HG03025 (cell line): Measurements from ENCODE around the gene POTEE.
"Not testable (repeated sequence)": the region's sequence is repeated elsewhere in the genome, so short reads cannot be mapped to it uniquely, and the experiment has no call there.

Source experiments
- ATAC-seq: cut with Tn5 transposase; IDR thresholded peaks from one replicate; pipeline ENCODE4 v1.9.1; 2021; ENCODE audit warnings: mild to moderate bottlenecking, moderate library complexity; ENCODE audit not compliant: unreplicated experiment, low FRiP score

The POTEE gene

DNA sequence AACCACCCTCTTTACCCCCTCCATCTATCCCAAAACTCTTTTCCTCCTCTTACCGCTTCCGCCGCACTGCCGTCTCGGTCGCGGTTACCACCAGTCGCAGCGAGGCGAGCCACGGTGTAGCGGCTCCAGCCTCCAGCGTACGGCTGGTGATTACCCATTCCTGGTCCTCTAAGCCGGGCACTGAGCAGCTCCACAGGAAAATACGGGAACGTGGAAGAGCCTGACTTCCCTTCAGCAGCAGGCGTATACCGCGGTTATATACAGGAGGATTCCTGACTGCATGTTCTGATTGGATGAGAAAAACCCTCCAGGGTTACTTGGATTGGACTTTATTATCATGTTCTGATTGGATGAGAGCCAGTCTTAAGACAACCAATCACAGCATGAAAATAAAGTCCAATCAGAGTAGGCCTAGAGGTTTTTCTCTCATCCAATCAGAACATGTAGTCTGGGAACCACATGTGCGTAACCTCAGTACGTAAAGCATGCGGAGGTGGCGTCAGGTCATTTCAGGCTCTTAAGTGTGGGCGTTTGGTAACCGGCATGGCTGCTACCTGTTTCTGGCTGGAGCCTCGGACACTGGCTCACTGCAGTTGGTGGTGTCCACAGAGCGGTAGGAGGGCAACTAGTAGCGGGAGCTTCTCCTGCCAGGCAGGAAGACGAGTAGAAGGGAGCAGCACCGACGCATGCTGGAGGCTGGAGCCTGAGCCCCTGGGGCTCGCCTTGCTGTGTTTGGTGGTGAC is at the start of gene POTEE:
POTEE (plus strand) TSS at position 507 of the 743 bp plus-strand sequence. CDS start 8,867 bp downstream, outside the sequence.
- not testable (repeated sequence) for ATAC-seq

DNA sequence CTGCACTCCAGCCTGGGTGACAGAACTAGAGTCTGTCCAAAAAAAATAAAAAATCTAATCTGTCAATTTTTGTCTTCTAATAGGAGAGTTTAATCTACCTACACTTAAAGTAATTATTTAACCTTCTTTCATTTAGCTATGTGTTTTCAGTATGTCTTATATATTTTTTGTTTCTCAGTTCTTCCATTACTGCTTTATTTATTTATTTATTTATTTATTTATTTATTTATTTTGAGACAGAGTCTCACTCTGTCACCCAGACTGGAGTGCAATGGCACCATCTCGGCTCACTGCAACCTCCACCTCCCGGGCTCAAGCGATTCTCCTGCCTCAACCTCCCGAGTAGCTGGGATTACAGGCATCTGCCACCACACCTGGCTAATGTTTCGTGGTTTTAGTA is 43.8 kb upstream of the POTEE start:
- ATAC-seq, result not testable (repeated sequence)

DNA sequence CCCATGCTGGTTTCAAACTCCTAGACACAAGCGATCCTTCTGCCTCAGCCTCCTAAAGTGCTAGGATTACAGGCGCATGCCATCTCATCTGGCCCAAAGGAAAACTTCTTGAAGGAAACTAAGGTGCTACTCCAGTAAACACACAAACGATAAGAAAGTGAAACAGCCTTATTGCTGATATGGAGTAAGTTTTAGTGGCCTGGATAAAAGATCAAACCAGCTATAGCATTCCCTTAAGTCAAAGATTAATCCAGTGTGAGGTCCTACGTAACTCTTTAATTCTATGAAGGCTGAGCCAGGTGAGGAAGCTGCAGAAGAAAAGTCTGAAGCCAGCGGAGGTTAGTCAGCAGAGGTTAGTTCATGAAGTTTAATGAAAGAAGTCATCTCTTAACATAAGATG is 40.8 kb upstream of the POTEE start:
- no peak for ATAC-seq

DNA sequence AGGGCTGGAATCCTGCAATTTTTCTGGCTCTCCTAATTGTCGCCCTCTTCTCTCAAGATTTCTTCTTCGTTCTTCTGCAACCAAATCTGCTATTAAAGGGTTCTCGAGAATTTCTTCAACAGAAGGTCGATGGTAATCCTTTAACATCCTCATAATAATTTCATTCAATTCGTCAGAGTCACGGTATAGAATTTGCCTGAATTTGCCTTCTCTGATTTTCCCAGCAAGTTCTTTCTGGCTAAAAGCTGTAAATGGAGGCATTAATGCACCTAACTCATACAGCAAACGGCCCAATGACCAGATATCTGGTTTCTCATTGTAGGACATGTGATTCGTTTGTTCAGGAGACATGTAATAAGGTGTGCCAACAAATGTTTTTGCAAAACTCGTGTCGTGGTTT is 31.3 kb upstream of the POTEE start:
- not testable (repeated sequence) for ATAC-seq

DNA sequence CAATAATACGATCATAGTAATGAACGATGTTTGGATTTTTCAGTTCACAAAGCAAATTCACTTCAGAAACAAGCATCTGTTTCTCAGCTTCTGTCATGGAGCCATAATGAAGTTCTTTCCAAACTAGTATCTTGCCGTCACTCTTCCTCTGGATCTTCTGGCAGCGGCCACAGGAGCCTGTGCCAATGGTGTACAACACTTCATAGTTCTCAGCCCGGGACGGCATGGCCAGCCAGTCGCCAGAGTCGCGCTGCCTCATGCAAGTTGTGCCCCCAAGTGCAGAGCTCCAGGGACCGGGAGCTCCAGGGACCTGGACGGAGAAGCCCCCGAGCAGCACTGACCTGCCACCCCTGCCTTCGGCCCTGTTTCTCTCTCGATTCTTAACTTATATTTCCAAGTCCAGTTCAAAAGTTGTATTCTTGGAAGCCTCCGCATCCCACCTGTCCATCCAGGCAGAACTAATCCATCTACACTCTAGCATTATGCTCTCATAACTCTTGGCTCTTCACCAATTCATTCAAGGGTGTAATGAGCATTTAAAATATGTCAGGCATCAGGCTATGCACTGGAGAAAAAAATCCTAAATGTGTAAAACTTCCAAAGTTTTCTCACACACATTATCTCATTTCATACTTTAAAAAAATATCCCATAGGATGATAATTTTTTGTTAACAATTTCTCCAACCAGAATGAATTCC is 30.5 kb upstream of the POTEE start:
- ATAC-seq, result not testable (repeated sequence)

DNA sequence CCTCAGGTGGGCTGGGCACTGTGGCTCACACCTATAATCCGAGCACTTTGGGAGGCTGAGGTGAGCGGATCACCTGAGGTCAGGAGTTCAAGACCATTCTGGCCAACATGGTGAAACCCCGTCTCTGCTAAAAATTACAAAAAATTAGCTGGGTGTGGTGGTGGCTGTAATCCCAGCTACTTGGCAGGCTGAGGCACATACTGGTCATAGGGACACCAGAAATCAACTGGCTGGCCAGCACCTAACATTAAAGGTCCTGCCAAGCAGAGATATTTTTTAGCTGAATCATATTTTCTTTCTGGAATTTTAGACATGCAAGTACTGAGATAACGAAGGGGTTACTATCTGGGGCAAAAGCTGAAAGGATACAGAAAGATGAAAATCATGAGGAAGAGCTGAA is 27.9 kb upstream of the POTEE start:
- ATAC-seq, result not testable (repeated sequence)

DNA sequence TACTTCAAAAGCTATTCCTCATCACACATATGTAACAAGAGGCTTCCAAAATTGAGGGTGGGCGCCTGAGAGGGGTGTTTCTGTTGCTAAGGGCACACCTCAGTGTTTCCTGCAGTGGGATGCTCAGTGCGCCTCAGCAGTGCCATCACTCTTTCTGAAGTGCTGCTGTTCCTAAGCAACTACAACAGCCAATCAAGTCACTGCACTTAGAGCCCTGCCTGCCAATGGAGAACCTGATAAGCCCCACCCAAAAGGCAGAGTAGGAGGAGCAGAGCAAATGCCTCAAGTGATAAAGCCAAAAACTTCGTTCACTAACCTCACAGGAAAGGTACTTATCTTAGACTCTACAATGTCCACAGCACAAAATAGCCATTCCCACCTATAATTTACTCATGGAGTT is 15.9 kb upstream of the POTEE start:
- ATAC-seq, result not testable (repeated sequence)

DNA sequence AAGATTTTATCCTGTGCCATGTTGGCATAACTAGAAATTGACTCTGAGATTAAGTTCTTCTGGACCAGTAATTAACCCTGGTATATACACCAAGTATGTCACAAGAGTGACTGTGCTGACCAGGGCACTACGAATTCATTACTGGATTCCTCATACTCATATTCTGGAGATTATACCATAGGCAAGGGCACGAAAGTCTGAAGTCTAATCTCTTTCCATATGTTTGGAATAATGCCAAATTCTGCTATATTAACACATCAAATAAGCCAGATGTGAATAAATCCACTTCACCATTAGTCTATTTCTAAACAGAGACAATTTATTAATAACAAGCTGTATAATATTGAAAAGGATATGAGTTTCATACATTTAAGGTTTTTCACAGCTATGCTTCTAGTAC is 13.2 kb upstream of the POTEE start:
- ATAC-seq, result not testable (repeated sequence)

DNA sequence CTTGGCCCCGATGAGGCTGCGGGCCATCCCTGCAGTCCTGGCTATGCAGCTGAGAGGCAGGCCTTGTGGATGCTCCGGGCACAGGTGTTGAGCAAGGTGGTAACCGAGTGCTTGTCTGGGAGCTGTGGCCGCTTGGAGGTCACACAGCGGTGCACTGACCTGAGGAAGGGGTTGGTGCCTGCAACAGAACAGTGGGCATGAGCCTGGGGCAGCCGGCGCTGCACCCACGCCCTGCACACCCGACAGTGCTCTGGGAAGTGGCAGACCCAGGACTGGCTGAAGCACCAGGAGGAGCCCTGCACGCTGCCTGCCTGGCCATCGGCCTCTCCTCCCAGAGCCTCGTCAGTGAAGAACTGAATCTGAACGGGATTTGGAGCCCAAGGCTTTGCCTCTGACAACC is 8.2 kb upstream of the POTEE start:
- ATAC-seq, result no peak

DNA sequence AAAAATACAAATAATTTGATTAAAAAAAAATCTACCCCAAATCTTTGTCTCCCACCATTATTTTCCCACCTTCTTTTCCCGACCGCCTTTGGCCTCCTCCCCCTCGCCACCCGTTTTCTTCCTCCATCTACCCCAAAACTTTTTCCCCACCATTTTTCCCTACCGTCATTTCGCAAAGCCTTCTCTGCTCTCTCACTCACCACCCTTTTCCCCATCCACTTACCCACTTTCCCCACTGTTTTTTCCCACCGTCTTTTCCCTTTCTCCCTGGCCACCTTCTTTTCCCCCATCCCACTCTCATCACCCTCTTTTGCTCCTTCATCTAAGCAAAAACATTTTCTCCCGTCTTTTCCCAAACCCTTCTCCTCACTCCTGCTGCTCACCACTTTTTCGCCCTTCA is 1.5 kb upstream of the POTEE start:
- ATAC-seq, result not testable (repeated sequence)

DNA sequence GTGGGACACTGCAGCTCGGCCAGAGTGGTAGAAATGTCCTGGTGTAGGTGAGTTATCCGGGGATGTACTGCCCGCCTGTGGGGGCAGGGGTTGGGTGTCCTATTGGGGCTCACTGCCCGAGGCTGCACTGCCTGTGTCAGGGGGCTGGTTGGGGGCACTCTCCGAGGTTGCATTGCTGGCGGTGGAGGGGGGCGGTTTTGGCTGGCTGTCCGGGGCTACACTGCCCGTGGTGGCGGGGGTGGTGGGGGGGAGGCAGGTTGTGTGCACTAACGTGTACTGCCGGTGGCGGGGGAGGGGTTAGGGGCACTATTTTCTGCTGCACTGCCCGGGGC is 403 bp downstream of the POTEE start:
- not testable (repeated sequence) for ATAC-seq

DNA sequence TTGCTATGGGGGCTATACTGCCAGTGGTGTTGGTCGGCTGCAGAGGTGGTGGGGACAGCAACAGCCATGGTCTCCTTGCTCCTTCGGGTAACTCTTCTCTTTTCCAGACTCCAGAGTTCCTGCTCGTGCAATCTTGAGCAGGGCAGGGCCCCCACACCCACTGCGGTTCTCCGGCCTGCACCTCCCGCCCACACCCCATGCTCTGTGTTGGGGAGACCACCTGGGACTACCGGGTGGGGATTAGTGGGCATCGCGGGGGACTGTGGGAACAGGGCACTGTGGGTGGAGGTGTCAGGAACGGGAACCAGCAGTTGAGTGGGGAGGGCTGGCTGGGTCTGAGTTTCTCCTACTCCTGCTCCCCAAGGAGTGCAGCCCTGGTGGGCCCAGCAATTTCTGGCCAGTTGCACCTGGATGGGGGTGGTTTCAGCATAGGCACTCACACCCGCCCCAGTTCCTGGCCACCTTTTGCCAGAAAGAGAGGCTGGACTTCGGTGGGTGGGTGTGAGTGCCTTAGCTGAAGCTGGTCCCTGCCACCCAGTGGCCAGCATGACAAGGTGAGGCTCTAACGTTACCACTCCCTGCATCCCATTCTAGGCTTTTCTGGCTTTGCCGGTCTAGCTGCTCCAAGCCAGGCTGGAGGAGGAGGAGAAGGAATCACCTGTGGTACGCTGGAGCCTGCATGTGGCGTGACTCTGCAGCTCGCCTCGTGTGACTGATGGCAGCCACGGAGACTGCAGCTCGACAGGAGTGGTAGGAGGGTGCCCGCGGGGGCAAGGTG is 1.3 kb downstream of the POTEE start:
- not testable (repeated sequence) for ATAC-seq

DNA sequence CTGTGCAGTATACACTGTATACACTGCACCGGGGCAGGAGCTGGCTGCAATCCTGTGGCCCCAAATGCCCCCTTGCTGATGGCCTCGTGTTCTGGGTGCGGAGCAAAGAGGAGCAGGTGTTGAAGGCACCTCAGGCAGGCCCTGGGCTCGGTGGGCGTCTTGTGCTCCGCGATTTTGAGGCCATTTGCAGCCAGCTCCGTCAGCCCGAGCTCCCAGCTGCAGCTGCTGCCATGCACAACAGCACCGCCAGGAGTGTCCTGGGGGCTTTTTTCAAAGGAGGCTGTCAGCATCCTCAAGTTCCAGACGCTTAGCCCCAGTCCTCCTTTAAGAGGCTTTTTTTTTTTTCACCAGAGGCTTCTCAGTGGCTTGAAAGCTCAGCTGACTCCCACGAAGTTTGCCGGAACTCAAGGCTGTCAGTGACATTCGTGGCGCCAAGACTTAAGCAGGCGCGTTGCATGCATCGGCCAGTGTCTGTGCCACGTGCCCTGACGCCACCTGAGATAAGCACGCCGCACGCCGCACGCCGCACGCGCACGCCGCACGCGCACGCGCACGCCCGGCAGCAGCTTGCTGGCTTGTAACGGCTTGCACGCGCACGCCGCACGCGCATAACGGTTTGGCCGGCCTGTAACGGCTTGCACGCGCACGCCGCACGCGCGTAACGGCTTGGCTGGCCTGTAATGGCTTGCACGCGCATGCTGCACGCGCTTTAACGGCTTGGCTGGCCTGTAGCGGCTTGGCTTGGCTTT is 8.1 kb downstream of the POTEE start:
- not testable (repeated sequence) for ATAC-seq

DNA sequence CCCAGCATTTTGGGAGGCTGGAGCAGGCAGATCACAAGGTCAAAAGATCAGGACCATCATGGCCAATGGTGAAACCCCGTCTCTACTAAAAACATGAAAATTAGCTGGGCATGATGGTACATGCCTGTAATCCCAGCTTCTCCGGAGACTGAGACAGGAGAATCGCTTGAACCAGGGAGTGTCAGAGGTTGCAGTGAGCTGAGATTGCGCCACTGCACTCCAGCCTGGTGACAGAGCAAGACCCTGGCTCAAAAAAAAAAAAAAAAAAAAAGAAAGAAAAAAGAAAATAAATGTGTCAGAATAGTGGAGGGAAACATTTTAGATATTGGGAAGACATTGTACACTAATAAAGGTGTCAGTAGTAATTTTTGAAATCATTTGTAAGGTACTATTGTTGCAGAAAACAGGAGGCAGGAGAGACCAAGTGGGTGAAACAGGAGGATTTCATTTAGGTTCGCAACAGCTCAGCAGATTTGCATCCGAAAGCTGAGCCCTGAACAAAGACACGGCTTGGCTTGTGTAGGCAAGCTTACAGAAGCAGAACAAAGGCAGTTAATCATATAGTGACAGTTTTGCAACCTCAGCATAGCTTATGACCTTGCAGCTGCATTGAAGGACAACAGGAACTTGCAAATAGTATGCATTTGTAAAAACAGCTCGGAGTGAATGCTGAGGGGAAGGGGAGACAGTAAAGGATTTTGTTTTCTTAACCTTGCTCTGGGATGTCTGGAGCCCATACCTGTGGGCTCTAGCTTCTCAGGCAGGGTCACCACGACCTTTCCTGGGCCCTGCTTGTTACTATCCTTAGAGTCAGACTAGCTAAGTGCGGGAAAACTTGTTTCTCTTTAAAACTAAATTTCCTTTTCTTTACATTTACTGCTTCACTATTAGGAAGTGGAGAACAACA is 26.5 kb downstream of the POTEE start:
- ATAC-seq, result not testable (repeated sequence)
